Astrocyte of the spinal cord (primary cell): ENCODE data around the gene PTEN.
A peak's percentile ranks its signal among the peaks of the same experiment; 100 is the strongest.

Experiments
- DNase-seq: peaks from one replicate; pipeline ENCODE4 v3.0.0; 2011; ENCODE audit warnings: low read depth, low spot score
- H3K4me3 ChIP-seq: 2 replicates; pipeline ENCODE4 v1.5.1; 2011; ENCODE audit warnings: low read depth, mild to moderate bottlenecking, low read length, moderate library complexity
- CTCF ChIP-seq: IDR thresholded peaks from 2 replicates; pipeline ENCODE4 v1.5.1; 2012; ENCODE audit warnings: low read depth, mild to moderate bottlenecking, low read length, inconsistent platforms
- in situ Hi-C: cut with HindIII; loops from 2 replicates; pipeline ENCODE4 v1.10.0; 2017; ENCODE audit warnings: low sequenced_read_pairs

Gene PTEN

GRCh38 chr10:87991946-87992345 is 128.5 kb downstream of the PTEN start:
- no peak for TF ChIP-seq CTCF
- in situ Hi-C loops = no loop called here
- H3K4me3 ChIP-seq = no peak overlapping the region
- no peak for DNase-seq

- no peak overlapping the region for H3K4me3 ChIP-seq
- peak; percentile 36 for DNase-seq
- in situ Hi-C loops = no loop called here
- no peak for TF ChIP-seq CTCF
Measured at GRCh38 chr10:88004451-88004850, 141.0 kb downstream of the PTEN start.

GRCh38 chr10:88006261-88006660 is 142.8 kb downstream of the PTEN start:
- in situ Hi-C loops = no loop called here
- DNase-seq = no peak
- TF ChIP-seq CTCF = no peak

GRCh38 chr10:88008866-88009470 is 145.5 kb downstream of the PTEN start:
- no peak for DNase-seq
- no peak for TF ChIP-seq CTCF
- in situ Hi-C loops = no loop called here
- H3K4me3 ChIP-seq = no peak overlapping the region

More at GRCh38 chr10:88006261-88006660, 142.8 kb downstream of the PTEN start:
- H3K4me3 ChIP-seq = no peak overlapping the region

- H3K4me3 ChIP-seq = no peak overlapping the region
- no peak for DNase-seq
- in situ Hi-C loops = no loop called here
- TF ChIP-seq CTCF = no peak
Measured at GRCh38 chr10:88012641-88013040, 149.2 kb downstream of the PTEN start.

- no peak overlapping the region for H3K4me3 ChIP-seq
- DNase-seq = no peak
- no peak for TF ChIP-seq CTCF
- in situ Hi-C loops = no loop called here
Measured at GRCh38 chr10:88017781-88018180, 154.4 kb downstream of the PTEN start.

- in situ Hi-C loops = no loop called here
- H3K4me3 ChIP-seq = no peak overlapping the region
- no peak for TF ChIP-seq CTCF
- no peak for DNase-seq
Measured at GRCh38 chr10:88019753-88020152, 156.3 kb downstream of the PTEN start.
